A549 (cell line): Measurements from ENCODE around the gene HTR2A. TPM values are rescaled to one million over a fixed set of nuclear protein-coding genes. Genes with fewer than 3 reads are reported as not detected.

ENCODE experiments used
- ATAC-seq, 2 experiments: fragments of 200-7000 bp in 1 of 2; fragments of >200 bp in 1 of 2; cut with Nextera tagmentation in 1 of 2; cut with Tn5 transposase in 1 of 2; 3 replicates each; pipeline versions ENCODE4 v1.8.0 to v1.9.1; 2018 to 2020; ENCODE audit warnings: mild to moderate bottlenecking in 1 of 2, moderate library complexity in 1 of 2
- CTCF ChIA-PET: fragments of 300-600 bp; sonication (Branson Sonifier 250); formaldehyde crosslinking; extraction: SDS; loops from one replicate; lab custom pipeline; 2021; ENCODE audit warnings: antibody characterized with exemption, inconsistent platforms; lab: Yijun Ruan, JAX
- POLR2A ChIA-PET: fragments of 350-600 bp; formaldehyde crosslinking; extraction: SDS; loops from one replicate; lab custom pipeline; 2021; ENCODE audit warnings: antibody characterized with exemption, inconsistent platforms; lab: Yijun Ruan, JAX
- DNase-seq, 2 experiments: peaks; one replicate each; pipeline versions ENCODE4 v3.0.0 to v3.0.0-alpha.2; 2011 to 2016; ENCODE audit warnings: low read depth in 1 of 2, low spot score in 1 of 2
- FAIRE-seq: peaks from 2 replicates; lab custom pipeline; 2011; peaks lifted over from hg19 to GRCh38; lab: Jason Lieb, UNC
- H3K27ac ChIP-seq, 2 experiments: fragments of >200 bp; sonication (Bioruptor Twin); formaldehyde crosslinking; 3 replicates each; pipeline ENCODE4 v1.5.1; 2016 to 2017
- H3K4me1 ChIP-seq: fragments of >200 bp; sonication (Bioruptor Twin); formaldehyde crosslinking; 3 replicates; pipeline ENCODE4 v1.6.1; 2016
- H3K4me2 ChIP-seq: fragments of >200 bp; sonication (Bioruptor Twin); formaldehyde crosslinking; 3 replicates; pipeline ENCODE4 v1.6.1; 2016
- H3K4me3 ChIP-seq: fragments of >200 bp; sonication (Bioruptor Twin); formaldehyde crosslinking; 3 replicates; pipeline ENCODE4 v1.5.1; 2016
- H3K9me3 ChIP-seq: fragments of >200 bp; sonication (Bioruptor Twin); formaldehyde crosslinking; 3 replicates; pipeline ENCODE4 v1.6.1; 2016
- ATOH8 ChIP-seq: fragments of 250-450 bp; sonication (Bioruptor Pico); IDR thresholded peaks from 2 replicates; pipeline ENCODE4 v1.5.0; 2020; ENCODE audit warnings: low read depth, mild to moderate bottlenecking, moderate library complexity
- CBX2 ChIP-seq: fragments of 200-600 bp; sonication (generic); IDR thresholded peaks from 2 replicates; pipeline ENCODE4 v1.6.1; 2016; ENCODE audit warnings: low read depth, mild to moderate bottlenecking, borderline replicate concordance
- ELK1 ChIP-seq: fragments of 150-350 bp; IDR thresholded peaks from 2 replicates; pipeline ENCODE4 v1.6.1; 2014; ENCODE audit warnings: low read depth, mild to moderate bottlenecking, low read length
- FOSL2 ChIP-seq, 2 experiments: fragments of 450-650 bp in 1 of 2; fragments of >200 bp in 1 of 2; sonication (Bioruptor Twin) in 1 of 2; formaldehyde crosslinking; IDR thresholded peaks; 2 replicates each; pipeline versions ENCODE4 v1.5.0 to v1.6.1; 2016 to 2020; ENCODE audit warnings: mild to moderate bottlenecking in 1 of 2, moderate library complexity in 1 of 2
- HOXB13 ChIP-seq: fragments of 250-450 bp; sonication (Bioruptor Pico); IDR thresholded peaks from 2 replicates; pipeline ENCODE4 v1.5.0; 2020; ENCODE audit warnings: low read depth, mild to moderate bottlenecking, moderate library complexity
- KDM5A ChIP-seq: fragments of 200-600 bp; sonication (generic); IDR thresholded peaks from 2 replicates; pipeline ENCODE4 v1.6.1; 2016; ENCODE audit warnings: antibody characterized with exemption, mild to moderate bottlenecking
- MAFK ChIP-seq: fragments of 450-650 bp; IDR thresholded peaks from 2 replicates; pipeline ENCODE4 v1.6.1; 2014; ENCODE audit not compliant: partially characterized antibody
- MAX ChIP-seq: IDR thresholded peaks from 2 replicates; pipeline ENCODE4 v1.6.1; 2012
- MAZ ChIP-seq: fragments of 150-350 bp; IDR thresholded peaks from 2 replicates; pipeline ENCODE4 v1.6.1; 2014; ENCODE audit warnings: antibody characterized with exemption, low read depth, low read length, borderline replicate concordance
- NFE2L2 ChIP-seq: fragments of 150-350 bp; conservative IDR thresholded peaks from 2 replicates; pipeline ENCODE4 v1.6.1; 2014; ENCODE audit warnings: low read length
- RARB ChIP-seq: fragments of 250-450 bp; sonication (Bioruptor Pico); IDR thresholded peaks from 2 replicates; pipeline ENCODE4 v1.8.0; 2021; ENCODE audit warnings: mild to moderate bottlenecking, moderate library complexity
- REST ChIP-seq: fragments of 200-600 bp; sonication (generic); IDR thresholded peaks from 2 replicates; pipeline ENCODE4 v1.6.1; 2016; ENCODE audit warnings: antibody characterized with exemption, mild to moderate bottlenecking, moderate library complexity
- SREBF2 ChIP-seq: fragments of 450-650 bp; IDR thresholded peaks from 2 replicates; pipeline ENCODE4 v1.6.1; 2014; ENCODE audit warnings: mild to moderate bottlenecking, moderate library complexity
- ZNF302 ChIP-seq: fragments of 250-450 bp; sonication (Bioruptor Pico); IDR thresholded peaks from 2 replicates; pipeline ENCODE4 v1.9.0; 2021; ENCODE audit warnings: inconsistent platforms, mild to moderate bottlenecking, moderate library complexity
- WGBS: methylation state at CpG from one replicate; pipeline ENCODE4 v1.1.6; 2017; ENCODE audit errors: missing lambda C conversion rate; 5-methylcytosine and 5-hydroxymethylcytosine counted together
- polyA plus RNA-seq, 4 experiments: library from polyadenylated mRNA; depleted of rRNA in 3 of 4; stranded (reverse); fragments of >200 nt; fragmentation: RNase III in 1 of 4; extraction: RNeasy Plus Mini Kit Qiagen cat#74134 plus additional on column Dnase treatment in 1 of 4; gene quantifications; 2 replicates in 3 of 4; 3 replicates in 1 of 4; pipeline ENCODE4 v1.2.3, GENCODE V29; 2011 to 2017

Gene HTR2A
- polyA plus RNA-seq, 2 of the 4 experiments (the other 2 are of a cell fraction) = not detected

- no peaks in the 10 kb centered on the region for H3K9me3 ChIP-seq
- no peak overlapping the region for H3K4me2 ChIP-seq
- TF ChIP-seq ATOH8 = no peak
- TF ChIP-seq ELK1 = no peak
- TF ChIP-seq SREBF2 = no peak
- no peak for TF ChIP-seq HOXB13 (CRISPR knock-in tag)
- TF ChIP-seq MAZ = no peak
- TF ChIP-seq, all 56 proteins: peak for 0
- no peak for DNase-seq
- ChIA-PET POLR2A (no interaction called here), CTCF (no interaction called here)
- no peak for ATAC-seq
- no peaks in the 10 kb centered on the region for H3K4me1 ChIP-seq
- no peak overlapping the region for H3K27ac ChIP-seq
- WGBS = 11% methylated on average over 4 of the region's 4 CpGs
- H3K4me3 ChIP-seq = no peak overlapping the region
- no peak for FAIRE-seq
These were observed 52.4 kb downstream of the HTR2A start for GRCh38 chr13:46844431-46844830.

- WGBS = 6% methylated on average over 1 of the region's 1 CpG
- H3K4me3 ChIP-seq = no peak overlapping the region
- peak; percentile 38 for TF ChIP-seq MAFK
- TF ChIP-seq MAX = no peak
- ChIA-PET CTCF (interaction anchor here (1.4 kb wide), 1 partner anchor 14 kb away, joined by 4 read pairs; no protein-coding TSS in a partner anchor), POLR2A (no interaction called here)
- no peak overlapping the region for H3K27ac ChIP-seq
- no peaks in the 10 kb centered on the region for H3K9me3 ChIP-seq
- no peak for DNase-seq
- H3K4me1 ChIP-seq = no peaks in the 10 kb centered on the region
- no peak for FAIRE-seq
- no peak overlapping the region for H3K4me2 ChIP-seq
- no peak for ATAC-seq
These were observed 57.5 kb downstream of the HTR2A start for GRCh38 chr13:46839399-46839798.

- TF ChIP-seq ELK1 = no peak
- no peak for TF ChIP-seq REST
- no peak for TF ChIP-seq FOSL2 (IDR thresholded peaks at IDR 0.05)
- no peak for TF ChIP-seq FOSL2 (CRISPR knock-in tag; IDR thresholded peaks at IDR 0.05)
- TF ChIP-seq RARB = no peak
- no peak for TF ChIP-seq KDM5A
- no peak for TF ChIP-seq ZNF302 (CRISPR knock-in tag)
- no peak for TF ChIP-seq CBX2
- no peak for TF ChIP-seq NFE2L2
- no peak for TF ChIP-seq MAX
- no peak overlapping the region for H3K4me2 ChIP-seq
- H3K27ac ChIP-seq = no peak overlapping the region
- POLR2A ChIA-PET = no interaction called here
- DNase-seq (no peak), FAIRE-seq (no peak), ATAC-seq (no peak)
- no peak overlapping the region for H3K4me3 ChIP-seq
- WGBS = 51% methylated on average over 6 of the region's 6 CpGs
- no peaks in the 10 kb centered on the region for H3K4me1 ChIP-seq
- CTCF ChIA-PET = no interaction called here
- H3K9me3 ChIP-seq = no peaks in the 10 kb centered on the region
These were observed 62.2 kb downstream of the HTR2A start for GRCh38 chr13:46834657-46835056.
